Left ventricle myocardium superior (tissue), 1 donor: Measurements from ENCODE around the gene ITGB2. TPM values are rescaled to one million over a fixed set of nuclear protein-coding genes. Genes with fewer than 3 reads are reported as not detected.

Experiments used
- ATAC-seq: fragments of 200-7000 bp; cut with Tn5 transposase; one replicate; pipeline ENCODE4 v1.9.1; 2020; ENCODE audit warnings: mild to moderate bottlenecking, moderate library complexity
- DNase-seq: peaks from one replicate; pipeline ENCODE4 v3.0.0-alpha.2; 2020
- intact Hi-C: fragments of 100-400 bp; cut with micrococcal nuclease; formaldehyde crosslinking; loops from one replicate; pipeline ENCODE4 v1.11.0; 2022
- long read RNA-seq: library from polyadenylated mRNA; unstranded; transcript quantifications from one replicate; pipeline ENCODE4 v2.0.0, GENCODE V29; 2021
- total RNA-seq: library from RNA; stranded (reverse); fragmentation: NEBNext Ultra II Directional; extraction: Animal tissue kit (Norgen Biotek cat#: 25700); gene quantifications from one replicate; pipeline ENCODE4 v1.2.1, GENCODE V29; 2021
- donor health status: DM: no; HTN: yes; CAD: no; lungs with severe emphysema.

The ITGB2 gene
- 26.5 TPM for total RNA-seq
- long read RNA-seq, transcript ITGB2-201 (16 exons, 2,955 nt): major isoform, 7 of 20 reads
- long read RNA-seq, partial matches to known transcripts: 11 of 20 reads
- long read RNA-seq, other reads (novel, unspliced or antisense): 1 of 20 reads

DNA sequence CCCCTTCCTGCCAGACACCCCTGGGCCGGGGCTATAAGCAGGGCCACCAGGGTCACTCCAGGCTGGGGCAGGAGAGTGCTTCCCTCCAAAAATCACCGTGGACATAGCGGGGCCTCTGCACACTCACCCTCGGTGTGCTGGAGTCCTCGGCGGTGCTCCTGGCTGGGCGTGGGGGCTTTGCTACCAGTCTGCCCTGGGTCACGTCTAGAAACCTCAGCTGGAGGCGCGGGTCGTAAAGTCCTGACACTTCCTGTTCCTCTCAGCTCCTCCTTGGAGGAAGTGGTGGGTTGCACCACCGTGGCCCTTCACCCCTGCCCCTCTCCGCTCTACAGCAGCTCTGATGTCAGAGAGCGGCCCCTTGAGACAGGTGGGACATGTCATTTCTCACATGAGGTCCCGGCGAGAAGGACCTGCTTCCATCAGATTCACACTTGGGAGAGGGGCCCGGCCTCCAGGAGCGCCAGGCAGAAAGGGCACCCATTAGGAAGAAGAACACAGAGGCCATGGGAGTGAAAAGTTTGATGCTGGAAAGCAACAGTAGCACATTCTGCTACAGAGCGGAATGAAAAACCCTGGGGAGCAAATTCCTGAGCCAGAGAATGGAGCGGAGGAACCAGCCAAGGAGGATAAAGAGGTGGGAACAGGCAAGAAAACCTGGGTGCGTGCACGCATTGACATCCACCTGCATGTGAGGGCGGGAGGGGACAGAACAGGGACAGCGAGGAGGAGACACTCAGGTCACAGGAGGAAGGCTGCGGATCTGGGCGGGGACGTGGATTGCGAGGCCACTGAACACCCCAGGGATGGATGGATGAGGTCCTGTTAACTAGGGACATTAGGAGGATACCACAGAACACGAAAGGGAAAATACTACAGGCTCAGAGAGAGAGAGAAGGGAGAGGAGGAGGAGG is at the start of gene ITGB2:
Gene ITGB2 (minus strand): TSS at position 206 of the 911 bp plus-strand sequence. CDS start 10,117 bp downstream, outside the sequence.
- peak; percentile 76 for ATAC-seq
- peak; percentile 72 for DNase-seq
- intact Hi-C loops: no loop called here

DNA sequence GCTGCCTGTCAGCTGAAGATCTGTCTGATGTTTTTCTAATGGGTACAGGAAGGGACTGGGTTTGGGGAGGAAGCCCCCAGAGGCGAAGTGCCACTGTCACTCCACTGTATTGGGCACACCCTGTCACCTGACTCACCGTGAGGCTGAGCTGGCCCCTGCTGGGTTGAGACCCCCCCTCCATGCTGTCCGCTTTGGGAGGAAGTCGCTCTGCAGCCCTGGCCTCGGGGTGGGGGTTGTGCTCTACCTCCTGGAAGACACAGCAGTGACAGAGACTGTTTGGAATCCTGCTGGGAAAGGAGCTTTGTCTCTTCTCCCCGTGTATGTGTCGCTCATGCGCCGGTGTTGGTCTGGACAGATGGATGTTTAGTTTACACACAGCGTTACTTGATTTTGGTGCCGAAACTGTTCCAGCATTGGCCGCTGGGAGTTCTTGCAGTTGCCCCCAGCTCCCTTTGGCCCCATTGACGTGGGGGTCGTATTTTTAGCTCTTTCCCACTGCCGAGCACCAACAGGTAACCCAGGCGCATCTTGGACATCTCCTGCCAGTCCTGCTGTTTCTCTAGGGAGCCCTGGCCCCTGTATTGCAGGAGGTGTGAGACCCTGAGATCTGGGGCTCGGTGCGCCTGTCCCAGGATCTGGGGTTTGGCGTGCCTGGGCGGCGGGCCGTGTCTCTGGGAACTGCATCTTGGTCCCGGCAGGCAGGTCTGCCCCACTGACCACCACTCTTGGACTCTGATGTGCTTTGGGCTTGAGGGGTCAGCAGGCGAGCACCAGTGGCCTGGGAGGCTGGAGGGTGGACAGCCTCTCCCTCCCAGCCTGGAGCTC is 49.4 kb upstream of the ITGB2 start:
- DNase-seq: no peak
- intact Hi-C loops: no loop called here
- no peak for ATAC-seq

DNA sequence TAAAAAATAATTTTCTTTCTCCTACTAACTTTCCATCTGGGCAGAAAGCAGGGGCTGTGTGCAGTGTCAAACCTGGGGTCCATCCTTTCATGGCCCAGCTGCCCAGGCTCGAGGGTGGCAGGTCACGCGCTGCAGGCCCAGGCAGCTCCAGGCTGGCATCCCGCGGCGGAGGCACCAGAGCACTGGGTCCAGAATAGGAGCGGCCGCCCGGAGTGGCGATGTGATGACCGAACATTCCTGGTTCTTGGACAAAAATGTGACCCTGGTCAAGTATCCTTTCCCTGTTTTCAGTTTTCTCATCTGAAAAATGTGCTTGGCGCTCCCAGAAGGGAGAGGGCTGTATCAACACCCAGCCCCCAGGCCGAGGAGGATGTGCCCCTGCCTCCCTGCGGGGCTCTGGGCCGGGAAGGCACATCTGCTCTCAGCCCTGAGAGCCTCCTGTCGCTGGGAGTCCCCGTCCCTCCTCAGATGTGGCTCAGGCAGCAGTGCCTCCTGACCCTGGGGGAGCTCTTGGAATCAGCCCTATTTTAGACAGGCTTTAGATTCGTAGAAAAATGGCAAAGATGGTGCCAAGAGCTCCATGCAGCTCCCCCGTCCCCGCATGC is 48.5 kb upstream of the ITGB2 start:
- intact Hi-C loops: no loop called here
- no peak for DNase-seq
- no peak for ATAC-seq

DNA sequence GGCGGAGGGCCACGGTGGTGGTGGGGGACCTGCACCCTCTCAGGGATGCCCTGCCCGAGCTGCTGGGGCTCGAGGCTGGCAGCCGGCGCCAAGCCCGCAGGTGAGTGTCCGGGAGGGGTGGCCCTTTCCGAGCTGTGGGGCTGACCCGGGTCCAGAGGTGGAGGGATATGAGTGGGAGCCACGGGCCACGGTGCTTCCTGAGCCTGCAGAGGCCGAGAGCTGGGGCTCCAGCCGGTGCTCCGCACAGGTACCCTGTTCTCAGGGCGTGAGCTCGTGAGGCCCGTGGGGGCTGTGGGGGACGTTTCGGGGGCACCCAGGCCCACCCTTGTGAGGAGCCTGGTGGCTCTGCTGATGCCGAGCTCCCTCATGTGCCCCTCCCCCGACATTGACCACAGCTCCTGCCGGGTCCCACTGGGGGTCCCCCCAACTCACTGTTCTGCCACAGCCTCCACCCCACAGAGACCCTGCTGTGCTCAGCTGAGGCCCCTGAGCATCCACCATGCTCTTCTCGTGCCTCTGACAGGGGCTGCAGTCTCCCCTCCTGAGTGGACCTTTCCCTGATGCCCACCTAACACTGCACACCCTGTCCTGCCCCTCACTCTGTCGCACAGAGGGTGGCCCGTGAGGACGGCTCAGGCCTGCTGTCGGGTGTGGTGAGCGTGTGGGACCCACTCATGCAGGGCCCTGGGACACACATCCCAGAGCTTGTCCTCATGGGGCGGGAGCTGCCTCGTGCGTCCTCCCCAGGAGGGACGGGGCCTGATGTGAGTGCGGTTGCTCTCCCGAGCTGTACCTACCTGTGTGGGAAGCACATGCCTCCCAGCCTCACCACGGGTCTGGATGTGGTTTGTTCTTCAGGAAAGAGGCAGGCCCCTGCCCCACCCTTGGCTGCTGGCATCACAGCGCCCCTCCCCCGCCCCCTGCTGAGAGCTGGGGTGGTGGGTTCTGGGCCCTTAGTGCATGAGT is 46.7 kb upstream of the ITGB2 start:
- intact Hi-C loops: no loop called here
- no peak for DNase-seq
- ATAC-seq: peak; percentile 5

DNA sequence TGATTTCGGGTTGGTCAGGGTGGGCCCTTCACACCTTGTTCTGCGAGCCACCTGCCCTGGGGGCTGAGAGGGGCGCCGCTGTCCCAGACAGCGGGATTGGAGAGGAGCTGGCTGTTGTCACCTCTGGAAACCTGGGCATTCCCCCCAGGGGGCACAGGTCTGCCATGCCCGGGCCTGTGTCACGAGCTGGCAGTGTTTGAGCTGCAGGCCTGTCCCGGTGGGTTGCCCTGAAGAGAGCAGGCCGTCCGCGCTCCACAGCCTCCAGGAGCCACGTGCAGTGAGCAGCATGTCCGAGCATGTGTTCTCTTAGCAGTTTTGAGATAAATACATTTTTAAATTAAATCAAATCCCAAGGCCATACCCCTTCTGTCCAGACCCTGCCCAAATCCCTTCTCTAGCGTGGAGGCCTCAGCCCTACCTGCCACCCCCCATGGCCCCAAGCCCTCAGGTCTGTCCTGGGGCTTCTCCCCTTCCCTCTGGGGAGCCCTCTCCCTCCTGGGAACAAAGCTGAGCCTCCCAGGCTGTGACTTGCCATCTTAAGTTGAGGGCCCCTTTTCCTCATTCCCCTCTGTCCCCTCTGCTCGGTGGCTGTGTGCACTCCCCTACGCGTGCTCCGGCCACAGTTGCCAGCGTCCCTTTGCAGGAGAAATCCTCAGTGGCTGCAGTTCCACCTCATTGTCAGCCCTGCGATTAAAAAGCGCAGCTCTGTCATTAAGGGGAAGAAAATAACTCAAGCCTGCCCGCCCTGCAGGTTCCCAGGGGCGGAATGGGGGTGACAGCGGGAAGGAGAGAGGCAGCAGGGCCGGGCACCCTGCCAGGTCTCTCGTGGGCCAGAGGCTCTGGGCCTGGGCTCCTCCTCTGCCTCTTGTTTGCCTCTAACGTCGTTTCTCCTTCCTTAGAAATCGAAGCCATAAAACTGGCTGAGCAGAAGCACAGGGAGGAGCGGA is 45.7 kb upstream of the ITGB2 start:
- intact Hi-C loops: no loop called here
- DNase-seq: peak; percentile 86
- ATAC-seq: peak; percentile 73

DNA sequence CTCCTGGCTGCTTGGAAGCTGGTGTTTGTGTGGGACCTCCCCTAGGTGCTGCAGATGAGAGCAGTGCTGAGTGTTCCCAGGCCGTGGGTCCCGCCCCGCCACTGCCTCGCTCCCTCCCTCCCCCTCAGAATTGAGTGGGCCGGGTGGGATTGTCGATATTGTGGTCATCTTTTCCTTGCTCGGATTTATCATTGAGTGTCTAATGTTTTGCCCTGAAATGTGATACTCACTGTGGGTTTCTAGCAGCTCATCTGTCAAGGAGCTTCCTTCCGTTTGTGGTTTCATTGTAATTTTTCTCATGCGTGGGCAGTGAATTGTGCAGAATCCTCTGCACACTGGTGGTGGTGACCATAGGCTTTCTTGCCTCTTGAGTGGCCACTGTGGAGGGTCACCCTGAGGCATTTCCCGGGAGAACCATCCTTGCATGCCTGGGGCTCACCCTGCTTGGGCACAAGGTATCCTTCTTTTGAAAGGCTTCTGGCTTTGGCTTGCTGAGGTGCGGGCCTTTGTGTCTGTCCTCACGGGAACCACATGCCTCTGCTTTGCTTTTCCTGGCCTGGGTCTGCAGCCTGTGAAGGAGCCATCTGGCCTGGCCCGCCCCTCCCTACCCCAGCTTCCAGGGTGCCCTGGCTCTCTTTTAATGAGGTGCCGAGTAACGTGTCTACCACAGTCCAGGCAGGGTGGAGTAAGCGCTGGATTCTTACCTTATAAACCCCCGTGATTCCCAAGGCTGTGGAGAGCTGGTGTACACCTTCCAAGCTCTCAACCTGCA is 44.7 kb upstream of the ITGB2 start:
- ATAC-seq (no peak), DNase-seq (no peak)
- intact Hi-C loops: no loop called here

DNA sequence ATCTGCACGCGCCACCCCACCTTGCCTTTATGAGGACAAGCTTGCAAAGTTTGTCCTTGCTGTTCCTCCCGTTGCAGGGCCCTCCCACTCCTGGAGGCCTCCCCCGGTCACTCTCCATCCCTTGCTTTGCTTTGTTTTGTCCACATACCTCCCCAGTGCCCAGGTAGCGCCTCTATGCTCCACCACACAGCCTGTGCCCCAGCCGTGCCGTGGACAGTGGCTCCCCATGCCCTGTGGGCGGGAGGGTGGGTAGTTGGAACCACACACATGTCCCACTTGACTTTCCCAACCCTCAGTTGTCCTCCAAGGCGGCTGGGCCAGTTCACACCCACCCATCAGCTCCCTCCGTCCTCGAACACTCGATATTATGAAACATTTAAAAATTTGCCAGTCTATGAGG is 43.7 kb upstream of the ITGB2 start:
- intact Hi-C loops: no loop called here
- DNase-seq (peak; percentile 33), ATAC-seq (no peak)

DNA sequence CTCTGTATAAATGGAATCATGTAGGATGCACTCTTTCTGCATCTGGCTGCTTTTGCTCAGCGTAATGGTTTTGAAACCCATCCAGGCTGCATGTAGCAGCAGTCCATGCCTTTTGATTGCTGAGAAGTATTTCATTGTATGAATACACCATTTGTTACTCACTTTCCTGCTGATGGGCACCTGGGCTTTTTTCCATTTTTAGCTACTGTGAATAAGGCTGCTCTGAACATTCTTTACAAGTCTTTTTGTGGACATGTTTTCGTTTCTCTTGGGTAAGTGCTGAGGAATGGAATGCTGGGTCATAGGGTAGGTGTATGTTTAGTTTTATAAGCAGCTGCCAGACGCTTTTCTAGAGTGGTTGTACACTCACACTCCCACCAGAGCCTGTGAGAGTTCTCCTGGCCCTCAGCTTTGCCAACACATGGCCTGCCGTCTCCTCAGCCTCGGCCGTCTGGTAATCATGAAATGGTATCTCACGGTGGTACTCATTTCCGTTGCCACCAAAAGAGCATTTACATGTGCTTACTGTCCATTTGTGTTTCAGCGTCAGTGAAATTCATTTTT is 41.8 kb upstream of the ITGB2 start:
- DNase-seq (peak; percentile 37), ATAC-seq (peak; percentile 31)
- intact Hi-C loops: no loop called here

DNA sequence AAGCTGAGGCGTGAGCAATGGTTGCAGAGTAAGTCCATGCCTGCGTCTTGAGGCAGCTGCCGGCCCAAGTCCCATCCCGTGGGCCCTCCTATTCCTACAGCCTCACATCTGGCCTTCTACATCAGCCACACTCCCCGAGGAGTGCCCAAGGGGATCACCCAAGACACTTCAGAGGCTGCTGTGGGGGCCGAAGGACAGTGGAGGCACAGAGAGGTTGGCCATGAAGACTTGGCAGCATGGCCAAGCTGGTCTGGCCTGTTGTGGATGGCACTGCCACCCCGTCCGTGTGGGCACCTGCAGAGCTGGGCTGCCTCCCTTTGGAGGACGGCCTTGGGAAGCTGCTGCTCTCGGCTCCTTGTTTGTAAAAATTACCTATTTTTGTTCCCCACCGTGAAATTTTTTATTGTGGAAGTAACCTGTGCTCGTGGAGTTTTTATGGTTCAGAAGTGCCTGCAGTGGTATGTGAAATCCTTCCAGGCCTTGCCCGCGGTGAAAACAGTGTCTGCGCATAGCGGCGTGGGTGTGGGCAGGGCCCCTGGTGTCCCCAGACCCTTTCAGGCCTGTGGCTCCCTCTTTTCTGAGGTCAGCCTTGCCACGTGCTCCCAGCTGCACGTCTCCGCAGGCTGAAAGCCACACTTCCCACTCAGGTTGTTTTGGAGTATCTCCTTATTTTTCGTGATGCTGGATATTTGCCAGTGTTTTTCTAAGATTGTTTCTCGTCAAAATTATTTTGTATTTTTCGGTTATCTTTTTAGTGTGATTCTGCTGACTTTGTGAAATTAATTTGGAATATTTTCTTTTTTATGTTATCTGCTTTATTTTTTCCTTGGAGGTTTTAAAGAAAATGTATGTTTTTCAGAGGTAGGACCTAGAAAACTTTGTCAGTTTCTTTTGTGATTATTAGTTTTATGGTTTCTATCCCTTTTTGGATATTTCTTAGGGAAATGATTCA is 39.7 kb upstream of the ITGB2 start:
- peak; percentile 22 for DNase-seq
- no peak for ATAC-seq
- intact Hi-C loops: no loop called here

DNA sequence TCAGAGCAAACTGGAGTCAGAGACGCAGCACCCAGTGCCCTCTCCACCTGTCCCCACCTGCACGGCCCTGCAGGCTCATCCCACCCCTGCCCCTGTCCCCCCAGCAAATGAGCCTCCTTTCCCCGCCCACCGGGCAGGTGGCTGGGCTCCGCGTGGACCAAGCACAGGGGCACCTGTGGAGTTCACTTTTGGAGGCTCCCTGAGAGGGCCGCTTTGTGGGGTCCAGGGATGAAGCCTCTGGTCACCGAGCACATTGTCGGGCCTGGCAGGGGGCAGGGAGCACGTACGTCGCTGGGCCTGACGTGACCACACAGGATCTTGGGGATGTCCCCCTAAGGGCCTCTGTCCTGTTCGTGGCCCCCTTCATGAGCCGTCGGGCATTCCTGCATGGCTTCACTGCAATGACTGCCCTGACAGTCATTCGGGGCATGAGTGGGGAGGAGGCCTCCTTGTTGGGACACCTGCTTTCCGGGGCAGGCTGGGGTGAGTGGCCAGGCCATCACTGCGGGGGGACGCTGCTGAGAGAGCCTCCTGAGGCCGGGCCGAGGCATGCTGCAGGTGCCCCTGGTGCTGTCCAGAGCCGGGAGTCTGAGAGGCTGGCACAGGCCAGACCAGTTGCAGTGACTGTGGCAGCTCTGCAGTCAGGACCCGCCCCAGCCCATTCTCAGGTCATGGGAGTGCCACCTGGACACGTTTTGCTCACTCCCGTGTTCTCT is 38.8 kb upstream of the ITGB2 start:
- ATAC-seq (no peak), DNase-seq (peak; percentile 36)
- intact Hi-C loops: no loop called here

DNA sequence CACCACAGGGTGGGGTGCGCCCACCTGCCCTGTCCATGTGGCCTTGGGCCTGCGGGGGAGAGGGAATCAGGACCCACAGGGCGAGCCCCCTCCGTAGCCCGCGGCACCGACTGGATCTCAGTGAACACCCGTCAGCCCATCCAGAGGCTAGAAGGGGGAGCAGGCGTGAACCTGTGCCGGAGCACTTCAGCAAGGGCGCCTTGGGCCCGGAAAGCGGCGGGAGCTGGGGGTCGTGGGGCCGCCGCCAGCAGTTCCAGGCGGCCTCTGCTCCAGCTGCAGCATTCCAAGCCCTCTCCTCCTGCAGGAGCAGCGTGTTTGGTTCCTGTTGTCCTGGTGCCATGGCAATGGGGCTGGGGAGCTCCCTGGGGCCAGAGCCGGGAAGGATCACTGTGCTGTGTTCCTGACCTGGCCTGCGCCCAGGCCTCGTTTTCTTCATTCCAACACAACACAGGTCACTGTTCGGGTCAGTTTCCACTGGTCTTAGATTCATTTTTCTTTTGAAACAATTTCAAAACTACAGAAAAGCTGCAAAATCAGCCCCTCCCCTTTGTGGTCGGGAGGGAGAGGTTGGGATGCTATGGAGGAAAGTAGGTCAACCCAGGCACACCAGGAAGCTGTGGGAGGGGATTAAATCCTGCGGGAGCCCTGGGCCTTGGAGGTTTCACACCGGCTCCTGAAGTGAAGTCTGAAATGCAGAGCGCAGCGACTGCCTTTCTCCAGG is 37.9 kb upstream of the ITGB2 start:
- intact Hi-C loops: no loop called here
- peak; percentile 88 for DNase-seq

DNA sequence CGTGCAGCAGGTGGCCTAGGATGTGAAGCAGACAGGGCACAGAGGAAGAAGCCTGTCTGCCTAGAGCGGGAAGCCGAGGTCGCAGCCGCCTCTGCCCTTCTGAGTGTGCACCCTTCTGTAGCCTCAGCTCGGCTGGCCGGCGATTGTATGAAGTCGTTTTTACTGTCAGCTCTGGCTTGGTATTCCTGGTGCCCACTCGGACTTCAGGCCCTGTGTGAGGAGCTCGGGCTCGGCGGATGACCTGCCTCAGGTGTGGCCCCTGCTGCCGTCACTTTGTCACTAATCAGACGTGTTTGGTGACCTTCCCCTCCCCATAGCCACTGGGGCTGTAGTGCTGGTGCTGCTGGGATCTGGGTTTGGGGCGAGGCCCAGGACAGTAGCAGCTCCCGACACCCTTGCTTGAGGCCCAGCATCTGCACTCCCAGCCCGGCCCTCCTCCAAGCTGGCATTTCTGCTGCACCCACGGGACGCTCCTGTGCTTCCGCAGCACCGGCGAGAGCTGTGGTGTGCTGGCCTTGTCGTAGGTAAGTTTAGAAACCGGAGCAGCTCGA is 37.3 kb upstream of the ITGB2 start:
- peak; percentile 5 for ATAC-seq
- intact Hi-C loops: no loop called here

More for the DNA sequence above, 37.9 kb upstream of the ITGB2 start:
- peak; percentile 79 for ATAC-seq

DNA sequence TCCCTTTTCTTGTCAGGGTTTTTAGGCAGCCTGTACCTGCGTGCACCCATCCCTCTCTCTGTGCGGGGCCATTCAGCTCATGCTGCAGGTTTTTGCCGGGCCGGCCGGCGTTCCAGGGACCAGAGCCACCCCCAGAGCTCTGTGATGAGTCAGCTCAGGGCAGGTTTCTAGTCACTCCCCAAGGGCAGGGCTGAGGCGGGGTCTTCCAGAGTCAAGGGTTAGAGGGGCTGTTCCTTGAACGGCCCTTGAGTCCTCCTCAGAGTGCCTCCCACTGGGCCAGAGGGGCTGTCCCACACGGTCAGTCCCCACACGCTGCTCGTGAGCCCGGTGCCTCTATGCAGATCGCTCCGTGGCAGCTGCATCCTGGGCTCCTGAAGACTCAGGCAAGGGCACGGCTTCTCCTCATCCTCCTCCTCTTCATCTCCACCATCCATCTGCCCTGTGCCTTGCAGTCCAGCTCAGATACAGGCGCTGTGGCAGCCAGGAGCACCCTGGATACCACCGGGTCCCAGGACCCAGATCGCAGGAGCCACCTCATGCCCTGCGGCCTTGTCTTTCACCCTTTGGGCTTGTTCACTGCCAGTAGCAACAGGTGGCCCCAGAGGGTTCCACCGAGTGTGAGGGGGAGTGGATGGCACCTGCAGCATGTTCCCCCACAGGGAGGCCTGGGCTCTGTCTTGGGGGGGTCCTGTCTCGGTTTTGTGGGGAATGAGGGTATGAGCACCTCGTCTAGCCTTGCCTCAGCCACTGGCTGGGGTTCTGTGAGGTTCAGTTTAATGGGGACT is 36.5 kb upstream of the ITGB2 start:
- ATAC-seq (no peak), DNase-seq (peak; percentile 27)
- intact Hi-C loops: no loop called here

More for the DNA sequence above, 37.3 kb upstream of the ITGB2 start:
- peak; percentile 52 for DNase-seq
